Fibroblast of peridontal ligament (primary cell): Measurements from ENCODE around the gene ADAMTS3.
A peak's percentile ranks its signal among the peaks of the same experiment; 100 is the strongest.

ENCODE experiments used
- DNase-seq: peaks from one replicate; pipeline ENCODE4 v3.0.0-alpha.2; 2010; ENCODE audit errors: extremely low read depth

ADAMTS3 gene

GRCh38 chr4:72348701-72349100 lies 220.3 kb downstream of the ADAMTS3 start:
- DNase-seq: no peak

GRCh38 chr4:72344418-72344817 lies 224.6 kb downstream of the ADAMTS3 start:
- no peak for DNase-seq

GRCh38 chr4:72341432-72341820 lies 227.6 kb downstream of the ADAMTS3 start:
- DNase-seq: no peak

- DNase-seq: peak; percentile 10
Observed at GRCh38 chr4:72340803-72341431, 228.1 kb downstream of the ADAMTS3 start.

GRCh38 chr4:72338060-72338459 lies 231.0 kb downstream of the ADAMTS3 start:
- DNase-seq: no peak

GRCh38 chr4:72330381-72330780 lies 238.6 kb downstream of the ADAMTS3 start:
- no peak for DNase-seq

- peak; percentile 63 for DNase-seq
Observed at GRCh38 chr4:72326692-72327632, 242.1 kb downstream of the ADAMTS3 start.

- peak; percentile 18 for DNase-seq
Observed at GRCh38 chr4:72325215-72325614, 243.8 kb downstream of the ADAMTS3 start.

GRCh38 chr4:72323227-72323626 lies 245.8 kb downstream of the ADAMTS3 start:
- DNase-seq: peak; percentile 57

- DNase-seq: peak; percentile 11
Observed at GRCh38 chr4:72320223-72320948, 248.6 kb downstream of the ADAMTS3 start.

GRCh38 chr4:72319601-72320021 lies 249.4 kb downstream of the ADAMTS3 start:
- peak; percentile 42 for DNase-seq

GRCh38 chr4:72318421-72319170 lies 250.4 kb downstream of the ADAMTS3 start:
- peak; percentile 61 for DNase-seq

GRCh38 chr4:72314869-72315268 lies 254.2 kb downstream of the ADAMTS3 start:
- peak; percentile 99 for DNase-seq

- DNase-seq: no peak
Observed at GRCh38 chr4:72313121-72313520, 255.9 kb downstream of the ADAMTS3 start.

- DNase-seq: peak; percentile 93
Observed at GRCh38 chr4:72312032-72312650, 256.9 kb downstream of the ADAMTS3 start.

GRCh38 chr4:72311291-72311690 lies 257.7 kb downstream of the ADAMTS3 start:
- DNase-seq: no peak

GRCh38 chr4:72305620-72306019 lies 263.4 kb downstream of the ADAMTS3 start:
- no peak for DNase-seq

- no peak for DNase-seq
Observed at GRCh38 chr4:72305080-72305479, 263.9 kb downstream of the ADAMTS3 start.

GRCh38 chr4:72302981-72303704 lies 265.9 kb downstream of the ADAMTS3 start:
- peak; percentile 57 for DNase-seq

- no peak for DNase-seq
Observed at GRCh38 chr4:72301759-72302158, 267.3 kb downstream of the ADAMTS3 start.
